Islet precursor cell (in vitro differentiated cells): ENCODE results near the gene WDR70.
"Not testable (repeated sequence)": the region's sequence is repeated elsewhere in the genome, so short reads cannot be mapped to it uniquely, and the experiment has no call there.

ENCODE experiments used
- DNase-seq: peaks from one replicate; pipeline ENCODE4 v3.0.0-alpha.2; 2018

WDR70 gene

DNA sequence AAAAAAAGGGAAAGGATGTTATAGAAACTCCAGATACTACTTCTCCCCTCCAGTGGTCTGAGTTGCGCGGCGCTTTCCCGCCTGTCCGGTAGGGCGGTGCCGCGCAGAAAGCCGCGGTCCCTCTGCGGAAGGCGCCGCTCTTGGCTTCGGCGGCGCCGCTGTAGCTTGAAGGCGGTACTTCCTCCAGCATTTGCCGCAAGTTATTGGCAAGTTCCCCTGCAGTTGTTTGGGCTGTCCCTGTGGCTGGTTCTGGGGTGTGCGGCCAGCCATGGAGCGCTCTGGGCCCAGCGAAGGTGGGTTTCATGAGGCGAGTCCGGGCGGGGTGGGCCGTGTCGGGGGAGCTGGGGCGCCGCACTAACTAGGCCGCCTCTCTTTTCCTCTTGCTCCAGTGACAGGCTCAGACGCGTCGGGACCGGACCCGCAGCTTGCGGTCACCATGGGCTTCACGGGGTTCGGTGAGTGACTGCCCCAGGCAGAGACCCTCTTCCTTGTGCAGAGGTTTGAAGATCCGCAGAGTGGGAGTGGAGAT is at the start of gene WDR70:
WDR70 (plus strand) TSS at position 219 of the 529 bp plus-strand sequence; CDS start at position 269, 50 bp downstream.
- DNase-seq, result peak; percentile 95

DNA sequence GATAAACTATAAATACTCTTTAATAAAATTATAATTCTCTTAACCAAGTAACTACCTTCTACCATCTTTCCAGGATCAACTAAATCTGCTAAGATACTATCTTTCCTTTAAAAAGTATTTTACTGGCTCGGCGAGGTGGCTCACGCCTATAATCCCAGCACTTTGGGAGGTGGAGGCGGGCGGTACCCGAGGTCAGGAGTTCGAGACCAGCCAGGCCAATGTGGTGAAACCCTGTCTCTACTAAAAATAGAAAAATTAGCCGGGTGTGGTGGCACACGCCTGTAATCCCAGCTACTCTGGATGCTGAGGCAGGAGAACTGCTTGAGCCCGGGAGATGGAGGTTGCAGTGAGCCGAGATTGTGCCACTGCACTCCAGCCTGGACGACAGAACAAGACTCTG is 44.4 kb upstream of the WDR70 start:
- DNase-seq, result not testable (repeated sequence)

- DNase-seq, result not testable (repeated sequence)
Measured at GRCh38 chr5:37342741-37343140, 36.4 kb upstream of the WDR70 start.

DNA sequence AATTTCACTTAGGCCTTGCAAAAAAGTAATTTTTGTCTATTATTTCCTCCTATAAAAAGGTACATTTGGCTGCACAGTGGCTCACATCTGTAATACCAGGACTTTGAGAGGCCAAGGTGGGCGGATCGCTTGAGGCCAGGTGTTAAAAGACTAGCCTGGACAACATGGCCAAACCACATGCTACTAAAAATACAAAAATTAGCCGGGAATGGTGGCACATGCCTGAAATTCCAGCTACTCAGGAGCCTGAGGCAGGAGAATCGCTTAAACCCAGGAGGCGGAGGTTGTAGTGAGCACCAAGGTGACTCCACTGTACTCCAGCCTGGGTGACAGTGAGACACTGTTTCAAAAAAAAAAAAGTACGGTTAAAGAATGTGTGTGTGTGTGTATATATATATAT is 24.0 kb upstream of the WDR70 start:
- peak; percentile 58 for DNase-seq

- DNase-seq, result no peak
Measured at GRCh38 chr5:37370550-37370863, 8.6 kb upstream of the WDR70 start.

DNA sequence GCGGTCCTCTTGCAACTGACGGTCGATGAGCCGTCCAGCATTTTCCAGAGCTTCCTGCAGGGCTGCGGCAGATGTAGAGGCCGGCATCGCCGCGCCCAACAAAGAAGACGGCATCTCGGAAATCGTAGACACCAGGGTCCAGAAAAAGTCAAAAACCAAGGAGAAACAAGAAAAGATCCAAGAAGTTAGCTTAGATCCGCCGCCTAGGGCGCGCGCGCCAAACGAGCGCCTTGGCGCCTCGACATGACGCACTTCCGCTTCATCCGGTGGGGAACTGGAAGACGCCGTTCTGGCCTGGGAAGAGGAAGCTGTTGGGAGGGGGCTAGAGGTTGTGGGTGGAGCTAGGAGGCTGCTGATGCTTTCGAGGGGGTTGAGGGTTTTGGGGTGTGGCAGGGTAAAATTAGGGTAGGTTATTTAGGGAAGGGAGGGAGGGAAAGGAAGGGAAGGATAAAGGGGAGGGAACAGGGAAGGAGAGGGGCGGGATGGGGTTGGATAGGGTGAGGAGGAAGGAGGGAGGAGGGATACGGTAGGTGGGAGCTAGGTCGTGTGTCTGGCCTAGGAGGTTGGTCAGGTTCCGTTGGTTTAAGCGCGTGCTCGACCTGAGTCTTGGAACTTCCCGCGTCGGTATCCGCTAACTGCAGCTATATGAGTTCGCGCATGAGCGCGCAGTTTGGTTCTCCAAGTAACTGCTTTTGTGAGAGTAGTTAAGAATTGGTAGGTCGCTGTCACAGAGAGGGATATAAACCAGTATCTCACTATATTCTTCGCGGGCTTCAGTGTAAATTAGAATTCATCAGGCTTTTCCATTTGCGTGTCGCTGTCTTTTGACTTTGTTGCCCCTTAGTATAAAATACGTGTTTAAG is 8.0 kb upstream of the WDR70 start, which contains the start of gene NUP155:
NUP155 (minus strand) TSS at position 243 of the 863 bp plus-strand sequence; CDS start at position 114, 129 bp downstream.
- peak; percentile 99 for DNase-seq

- DNase-seq, result no peak
Measured at GRCh38 chr5:37375091-37375490, 4.0 kb upstream of the WDR70 start.

- DNase-seq, result not testable (repeated sequence)
Measured at GRCh38 chr5:37378066-37378465, 1.1 kb upstream of the WDR70 start.

DNA sequence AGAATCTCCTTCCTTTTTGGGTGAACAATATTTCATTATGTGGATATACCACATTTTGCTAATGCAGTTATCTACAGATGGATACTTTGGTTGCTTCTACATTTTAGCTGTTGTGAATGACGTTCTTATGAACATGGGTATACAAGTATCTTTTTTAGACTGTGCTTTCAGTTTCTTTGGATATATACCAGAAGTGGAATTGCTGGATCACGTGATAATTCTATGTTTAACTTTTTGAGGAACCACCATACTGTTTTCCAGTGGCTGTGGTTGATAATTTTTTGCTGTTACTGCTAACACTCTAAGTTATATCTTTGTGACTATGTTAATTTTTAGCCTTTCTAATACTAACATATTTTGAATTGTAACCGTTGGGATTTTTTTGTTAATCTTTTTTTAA is 12.5 kb downstream of the WDR70 start:
- DNase-seq, result no peak

GRCh38 chr5:37396352-37396751 is 17.2 kb downstream of the WDR70 start:
- DNase-seq, result no peak

GRCh38 chr5:37400501-37400900 is 21.4 kb downstream of the WDR70 start:
- no peak for DNase-seq

DNA sequence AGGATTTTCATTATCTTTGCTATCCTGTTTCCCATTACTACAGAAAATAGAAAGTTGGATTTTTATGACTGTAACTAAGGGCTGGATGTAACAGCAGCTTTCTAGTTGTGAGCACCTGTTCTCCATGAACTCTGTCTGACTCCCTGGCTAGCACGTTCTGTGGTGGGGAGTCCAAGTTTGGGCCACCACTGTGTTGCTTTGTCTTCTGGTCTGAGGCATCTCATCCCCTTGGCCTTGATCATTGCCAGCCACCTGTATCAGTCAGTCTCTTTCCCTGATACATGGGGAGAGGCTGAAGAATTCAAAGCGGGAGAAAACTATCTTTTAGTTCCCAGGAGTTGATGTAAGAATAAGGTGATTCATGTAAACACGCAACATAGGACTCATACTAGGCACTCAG is 33.4 kb downstream of the WDR70 start:
- DNase-seq, result no peak

GRCh38 chr5:37415456-37415855 is 36.3 kb downstream of the WDR70 start:
- not testable (repeated sequence) for DNase-seq

DNA sequence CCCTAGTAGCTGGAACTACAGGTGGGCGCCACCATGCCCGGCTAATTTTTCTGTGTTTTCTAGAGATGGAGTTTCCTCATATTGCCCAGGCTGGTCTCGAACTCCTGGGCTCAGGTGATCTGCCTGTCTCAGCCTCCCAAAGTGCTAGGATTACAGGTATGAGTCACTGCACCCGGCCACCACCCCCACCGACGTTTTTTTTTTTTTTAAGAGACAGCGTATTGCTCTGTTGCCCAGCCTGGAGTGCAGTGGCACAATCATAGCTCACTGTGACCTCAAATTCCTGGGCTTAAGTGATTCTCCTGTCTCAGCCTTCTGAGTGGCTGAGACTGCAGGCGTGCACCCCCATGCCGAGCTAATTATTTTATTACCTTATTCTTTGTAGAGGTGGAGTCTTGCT is 38.2 kb downstream of the WDR70 start:
- DNase-seq, result no peak

DNA sequence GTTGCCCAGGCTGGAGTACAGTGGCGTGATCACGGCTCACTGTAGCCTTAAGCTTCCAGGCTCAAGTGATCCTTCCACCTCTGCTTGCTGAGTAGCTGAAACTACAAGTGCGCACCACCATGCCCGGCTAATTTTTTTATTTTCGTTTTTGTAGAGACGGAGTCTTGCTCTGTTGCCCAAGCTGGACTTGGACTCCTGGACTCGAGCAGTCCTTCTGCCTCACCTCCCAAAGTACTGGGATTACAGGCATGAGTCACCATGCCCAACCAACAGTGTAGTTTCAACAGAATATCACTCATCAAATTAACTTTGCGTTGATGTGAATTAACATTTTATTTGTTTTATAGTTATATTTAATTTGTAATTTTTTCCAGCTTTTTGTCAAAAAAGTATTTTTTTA is 45.3 kb downstream of the WDR70 start:
- no peak for DNase-seq

DNA sequence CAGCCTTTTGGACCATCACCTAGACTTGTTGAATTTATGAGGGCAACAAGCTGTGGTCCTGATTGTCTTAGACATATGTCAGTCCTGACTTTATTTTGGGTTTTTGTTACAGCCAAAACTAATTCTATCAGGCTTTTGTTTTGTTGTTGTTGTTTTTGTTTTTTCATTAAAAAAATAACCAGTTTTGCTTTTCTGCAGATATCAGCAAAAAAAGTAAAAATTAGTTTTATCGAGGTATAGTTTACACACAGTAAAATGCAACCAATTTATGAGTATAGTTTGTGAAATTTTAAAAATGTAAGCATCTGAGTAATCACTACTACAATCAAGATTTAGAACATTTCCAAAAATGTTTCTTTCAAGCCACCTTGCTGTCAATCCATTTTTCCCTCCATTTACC is 48.9 kb downstream of the WDR70 start:
- no peak for DNase-seq

GRCh38 chr5:37435261-37435660 is 56.1 kb downstream of the WDR70 start:
- DNase-seq, result no peak

- no peak for DNase-seq
Measured at GRCh38 chr5:37436146-37436934, 57.2 kb downstream of the WDR70 start.

DNA sequence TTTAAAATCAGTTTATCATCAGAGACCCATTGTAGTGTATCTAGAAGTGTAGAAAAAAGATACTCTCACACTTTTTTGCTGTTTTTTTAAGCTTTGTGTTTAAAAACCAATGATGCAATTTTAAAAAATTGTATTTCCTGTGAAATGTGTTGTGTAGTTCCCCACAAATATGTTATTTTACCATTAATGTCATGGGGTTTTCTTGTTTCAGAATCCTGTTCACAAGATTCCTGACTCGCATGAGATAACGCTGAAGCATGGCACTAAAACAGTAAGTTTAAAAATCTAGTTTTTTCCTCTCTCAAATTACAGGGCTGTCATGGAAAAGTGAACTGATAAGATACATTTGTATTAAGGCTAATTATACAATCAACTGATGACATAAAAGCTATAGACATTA is 58.6 kb downstream of the WDR70 start:
- DNase-seq, result no peak

DNA sequence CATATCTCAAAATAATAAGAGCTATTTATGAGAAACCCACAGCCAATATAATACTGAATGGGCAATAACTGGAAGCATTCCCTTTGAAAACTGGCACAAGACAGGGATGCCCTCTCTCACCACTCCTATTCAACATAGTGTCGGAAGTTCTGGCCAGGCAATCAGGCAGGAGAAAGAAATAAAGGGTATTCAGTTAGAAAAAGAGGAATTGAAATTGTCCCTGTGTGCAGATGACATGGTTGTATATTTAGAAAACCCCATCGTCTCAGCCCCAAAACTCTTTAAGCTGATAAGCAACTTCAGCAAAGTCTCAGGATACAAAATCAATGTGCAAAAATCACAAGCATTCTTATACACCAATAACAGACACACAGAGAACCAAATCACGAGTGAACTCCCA is 66.7 kb downstream of the WDR70 start:
- DNase-seq, result not testable (repeated sequence)

DNA sequence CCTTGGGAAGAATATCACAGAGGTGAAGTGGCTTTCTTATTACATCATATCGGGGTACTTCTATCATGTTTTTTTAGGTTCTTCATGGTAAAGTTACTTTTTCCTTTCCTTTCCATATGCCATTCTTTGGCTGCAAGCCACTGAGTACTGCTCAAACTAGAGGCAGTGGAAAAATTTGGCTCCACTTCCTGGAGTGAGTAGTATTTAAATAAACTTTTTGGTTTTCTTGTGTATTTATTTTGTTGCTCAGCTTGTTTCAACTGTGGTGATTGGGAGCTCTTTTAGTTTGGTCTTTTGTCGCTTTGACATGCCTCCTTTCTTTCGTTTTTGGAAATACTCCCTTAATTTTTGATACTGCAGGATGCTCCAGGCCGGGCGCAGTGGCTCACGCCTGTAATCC is 69.8 kb downstream of the WDR70 start:
- DNase-seq, result no peak

- DNase-seq, result not testable (repeated sequence)
Measured at GRCh38 chr5:37451991-37452390, 72.9 kb downstream of the WDR70 start.

DNA sequence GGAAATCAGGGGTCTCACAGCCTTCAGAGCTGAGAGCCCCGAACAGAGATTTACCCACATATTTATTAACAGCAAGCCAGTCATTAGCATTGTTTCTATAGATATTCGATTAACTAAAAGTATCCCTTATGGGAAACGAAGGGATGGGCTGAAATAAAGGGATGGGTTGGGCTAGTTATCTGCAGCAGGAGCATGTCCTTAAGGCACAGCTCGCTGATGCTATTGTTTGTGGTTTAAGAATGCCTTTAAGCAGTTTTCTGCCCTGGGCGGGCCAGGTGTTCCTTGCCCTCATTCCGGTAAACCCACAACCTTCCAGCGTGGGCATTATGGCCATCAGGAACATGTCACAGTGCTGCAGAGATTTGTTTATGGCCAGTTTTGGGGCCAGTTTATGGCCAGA is 74.1 kb downstream of the WDR70 start:
- not testable (repeated sequence) for DNase-seq
